ENCODE measurements around the gene KAT2B.

GRCh38 chr3:20147361-20147760, 107.1 kb downstream of the KAT2B start:
- TF ChIP-seq, protein P1, sequence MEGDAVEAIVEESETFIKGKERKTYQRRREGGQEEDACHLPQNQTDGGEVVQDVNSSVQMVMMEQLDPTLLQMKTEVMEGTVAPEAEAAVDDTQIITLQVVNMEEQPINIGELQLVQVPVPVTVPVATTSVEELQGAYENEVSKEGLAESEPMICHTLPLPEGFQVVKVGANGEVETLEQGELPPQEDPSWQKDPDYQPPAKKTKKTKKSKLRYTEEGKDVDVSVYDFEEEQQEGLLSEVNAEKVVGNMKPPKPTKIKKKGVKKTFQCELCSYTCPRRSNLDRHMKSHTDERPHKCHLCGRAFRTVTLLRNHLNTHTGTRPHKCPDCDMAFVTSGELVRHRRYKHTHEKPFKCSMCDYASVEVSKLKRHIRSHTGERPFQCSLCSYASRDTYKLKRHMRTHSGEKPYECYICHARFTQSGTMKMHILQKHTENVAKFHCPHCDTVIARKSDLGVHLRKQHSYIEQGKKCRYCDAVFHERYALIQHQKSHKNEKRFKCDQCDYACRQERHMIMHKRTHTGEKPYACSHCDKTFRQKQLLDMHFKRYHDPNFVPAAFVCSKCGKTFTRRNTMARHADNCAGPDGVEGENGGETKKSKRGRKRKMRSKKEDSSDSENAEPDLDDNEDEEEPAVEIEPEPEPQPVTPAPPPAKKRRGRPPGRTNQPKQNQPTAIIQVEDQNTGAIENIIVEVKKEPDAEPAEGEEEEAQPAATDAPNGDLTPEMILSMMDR (IDR thresholded peaks at IDR 0.05 in 8 of 11, conservative IDR thresholded peaks at IDR 0.05 in 3 of 11) = no peak
- TF ChIP-seq POLR2A (IDR thresholded peaks at IDR 0.05) = no peak
